HCT116 (cell line): ENCODE measurements around the gene PDE4D. TPM values are rescaled to one million over a fixed set of nuclear protein-coding genes. Genes with fewer than 3 reads are reported as not detected.

ENCODE experiments used
- ATAC-seq: fragments of 200-7000 bp; cut with Tn5 transposase; 2 replicates; pipeline ENCODE4 v1.9.1; 2020; ENCODE audit warnings: mild to moderate bottlenecking, moderate library complexity
- BruUV-seq: library from RNA; stranded (reverse); fragments of 400-500 nt; replicated peaks from 2 replicates; lab custom pipeline; 2021; lab: Mats Ljungman, UMichigan
- CTCF ChIA-PET: fragments of 300-600 bp; sonication (Branson Sonifier 250); formaldehyde crosslinking; loops from one replicate; lab custom pipeline; 2021; ENCODE audit warnings: antibody characterized with exemption; lab: Charles Lee
- POLR2A ChIA-PET: fragments of 300-600, 350-600 bp; sonication (Branson Sonifier 250); formaldehyde crosslinking; loops from one replicate; lab custom pipeline; 2021; ENCODE audit warnings: antibody characterized with exemption; lab: Charles Lee
- RAD21 ChIA-PET, 2 experiments: fragments of 300-600 bp; sonication (Branson Sonifier 250); formaldehyde crosslinking; loops; one replicate each; lab custom pipeline; 2023; ENCODE audit warnings: low total read pairs in 2 of 2; ENCODE audit not compliant: uncharacterized antibody in 2 of 2, unreplicated experiment in 2 of 2, low non-redundant PET in 1 of 2; lab: Charles Lee
- DNase-seq: peaks from one replicate; pipeline ENCODE4 v3.0.0-alpha.2; 2010; ENCODE audit warnings: low read depth, low spot score
- H2AFZ ChIP-seq: fragments of 200-600 bp; shearing (Covaris generic), sonication (generic); 2 replicates; pipeline ENCODE4 v1.6.1; 2017; ENCODE audit warnings: low read depth, mixed run types, mixed read lengths, antibody characterized with exemption, low read length; ENCODE audit not compliant: poor library complexity, severe bottlenecking
- H3K27ac ChIP-seq: 2 replicates; pipeline ENCODE4 v1.5.1; 2012; ENCODE audit warnings: low read depth, low read length
- H3K27me3 ChIP-seq: fragments of 200-600 bp; sonication (generic); 2 replicates; pipeline ENCODE4 v1.6.1; 2016; ENCODE audit warnings: mixed run types, low read length, mixed read lengths; ENCODE audit not compliant: insufficient read depth
- H3K36me3 ChIP-seq, 2 experiments: fragments of 200-500 bp in 1 of 2; fragments of 200-600 bp in 1 of 2; sonication (Bioruptor generic) in 1 of 2; sonication (generic) in 1 of 2; 2 replicates each; pipeline versions ENCODE4 v1.5.1 to v1.6.1; 2014 to 2016; ENCODE audit warnings: low read length in 2 of 2, inconsistent platforms in 1 of 2, mixed read lengths in 1 of 2, mixed run types in 1 of 2; ENCODE audit not compliant: insufficient read depth in 2 of 2, control insufficient read depth in 1 of 2
- H3K4me1 ChIP-seq, 2 experiments: fragments of 200-600 bp in 1 of 2; sonication (generic) in 1 of 2; 2 replicates each; pipeline versions ENCODE4 v1.5.1 to v1.6.1; 2012 to 2017; ENCODE audit warnings: low read length in 2 of 2, inconsistent platforms in 1 of 2, mild to moderate bottlenecking in 1 of 2, mixed read lengths in 1 of 2, mixed run types in 1 of 2, moderate library complexity in 1 of 2; ENCODE audit not compliant: insufficient read depth in 2 of 2, control insufficient read depth in 1 of 2
- H3K4me2 ChIP-seq: fragments of 200-600 bp; sonication (generic); 2 replicates; pipeline ENCODE4 v1.6.1; 2017; ENCODE audit warnings: mixed run types, low read length, mixed read lengths
- H3K4me3 ChIP-seq, 2 experiments: fragments of 200-600 bp in 1 of 2; sonication (generic) in 1 of 2; replicated peaks in 1 of 2; 2 replicates each; pipeline ENCODE4 v1.5.1; 2011 to 2016; ENCODE audit warnings: low read length in 2 of 2, control low read depth in 1 of 2, low read depth in 1 of 2, mild to moderate bottlenecking in 1 of 2, mixed read lengths in 1 of 2, mixed run types in 1 of 2
- H3K79me2 ChIP-seq: fragments of 200-600 bp; sonication (generic); 2 replicates; pipeline ENCODE4 v1.6.1; 2017; ENCODE audit warnings: mild to moderate bottlenecking, mixed run types, low read length, moderate library complexity, mixed read lengths; ENCODE audit not compliant: insufficient read depth
- H3K9ac ChIP-seq: fragments of 200-600 bp; sonication (generic); 2 replicates; pipeline ENCODE4 v1.6.1; 2016; ENCODE audit warnings: low read length, mixed read lengths
- H3K9me2 ChIP-seq: fragments of 200-600 bp; sonication (generic), shearing (Covaris generic); 2 replicates; pipeline ENCODE4 v1.6.1; 2017; ENCODE audit warnings: mixed run types, mild to moderate bottlenecking, moderate library complexity; ENCODE audit not compliant: insufficient read depth
- H3K9me3 ChIP-seq, 2 experiments: fragments of 200-500 bp in 1 of 2; fragments of 200-600 bp in 1 of 2; sonication (Bioruptor generic) in 1 of 2; sonication (generic) in 1 of 2; 2 replicates each; pipeline ENCODE4 v1.6.1; 2014 to 2017; ENCODE audit warnings: low read length in 2 of 2, mixed read lengths in 2 of 2, inconsistent platforms in 1 of 2, low read depth in 1 of 2, mild to moderate bottlenecking in 1 of 2, mixed run types in 1 of 2, moderate library complexity in 1 of 2; ENCODE audit not compliant: control insufficient read depth in 1 of 2, insufficient read depth in 1 of 2
- H4K20me1 ChIP-seq: fragments of 200-600 bp; sonication (generic), shearing (Covaris generic); 2 replicates; pipeline ENCODE4 v1.6.1; 2017; ENCODE audit warnings: mixed run types, mild to moderate bottlenecking, moderate library complexity; ENCODE audit not compliant: insufficient read depth
- CBX3 ChIP-seq: IDR thresholded peaks from 2 replicates; pipeline ENCODE4 v1.6.1; 2012; ENCODE audit warnings: low read depth
- EZH2 ChIP-seq: fragments of 200-600 bp; sonication (generic); IDR thresholded peaks from 2 replicates; pipeline ENCODE4 v1.6.1; 2017; ENCODE audit warnings: antibody characterized with exemption, mixed run types
- EZH2phosphoT487 ChIP-seq: fragments of 200-600 bp; IDR thresholded peaks from 2 replicates; pipeline ENCODE4 v1.6.1; 2018; ENCODE audit warnings: antibody characterized with exemption, borderline replicate concordance
- POLR2AphosphoS5 ChIP-seq: IDR thresholded peaks from 2 replicates; pipeline ENCODE4 v1.6.1; 2011; ENCODE audit warnings: mild to moderate bottlenecking, low read depth, low read length, moderate library complexity
- RAD21 ChIP-seq: IDR thresholded peaks from 2 replicates; pipeline ENCODE4 v1.6.1; 2012; ENCODE audit warnings: low read depth, mild to moderate bottlenecking
- SIN3A ChIP-seq: IDR thresholded peaks from 2 replicates; pipeline ENCODE4 v1.6.1; 2012; ENCODE audit warnings: low read depth
- SP1 ChIP-seq: IDR thresholded peaks from 2 replicates; pipeline ENCODE4 v1.6.1; 2012; ENCODE audit warnings: low read depth
- SRF ChIP-seq: IDR thresholded peaks from 2 replicates; pipeline ENCODE4 v1.6.1; 2012; ENCODE audit warnings: low read depth
- TCF7L2 ChIP-seq: IDR thresholded peaks from 2 replicates; pipeline ENCODE4 v1.7.0; 2011; ENCODE audit warnings: borderline replicate concordance, inconsistent platforms; ENCODE audit not compliant: insufficient read depth, insufficient read length; ENCODE audit errors: extremely low read depth
- YY1 ChIP-seq: IDR thresholded peaks from 2 replicates; pipeline ENCODE4 v1.6.1; 2011; ENCODE audit warnings: low read length, low read depth, moderate library complexity, mild to moderate bottlenecking; ENCODE audit not compliant: insufficient replicate concordance; ENCODE audit errors: extremely low read depth
- ZFX ChIP-seq: fragments of 450-650 bp; IDR thresholded peaks from 2 replicates; pipeline ENCODE4 v1.6.1; 2017
- intact Hi-C: fragments of 100-400 bp; cut with micrococcal nuclease; formaldehyde crosslinking; loops from 2 replicates; pipeline ENCODE4 v1.10.0; 2022
- total RNA-seq: library from RNA; stranded (reverse); gene quantifications from one replicate; pipeline ENCODE4 v1.2.1, GENCODE V29; 2021; ENCODE audit not compliant: unreplicated experiment
- TF ChIP-seq, protein P1 (sequence below): IDR thresholded peaks from 2 replicates; pipeline ENCODE4 v1.6.1; 2012
- TF ChIP-seq, protein P2 (sequence below): IDR thresholded peaks from 2 replicates; pipeline ENCODE4 v1.6.1; 2012; ENCODE audit warnings: low read depth

Gene PDE4D
- total RNA-seq, 1 experiment from 2014 or later: 1.1 TPM

DNA sequence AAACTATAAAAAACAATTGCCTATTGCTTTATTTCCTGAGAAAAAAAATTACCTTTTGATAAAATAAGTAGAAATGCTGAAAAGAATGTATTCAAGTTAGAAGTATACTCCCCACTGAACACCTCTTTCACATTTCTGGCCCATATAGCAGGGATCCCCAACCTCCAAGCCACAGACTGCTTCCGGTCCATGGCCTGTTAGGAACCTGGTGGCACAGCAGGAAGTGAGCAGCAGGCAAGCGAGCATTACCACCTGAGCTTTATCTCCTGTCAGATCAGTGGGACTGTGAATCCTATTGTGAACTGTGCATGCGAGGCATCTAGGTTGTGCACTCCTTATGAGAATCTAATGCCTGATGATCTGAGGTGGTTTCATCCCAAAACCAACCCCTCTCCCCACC, 746.8 kb downstream of the PDE4D start:
- POLR2A ChIA-PET: no interaction called here
- no peak for ATAC-seq

More for the DNA sequence above, 746.8 kb downstream of the PDE4D start:
- H4K20me1 ChIP-seq: no peaks in the 10 kb centered on the region
- no peak overlapping the region for H3K27ac ChIP-seq
- H2AFZ ChIP-seq: no peak overlapping the region
- no peak overlapping the region for H3K4me2 ChIP-seq
- intact Hi-C loops: no loop called here
- H3K27me3 ChIP-seq: peaks cover 11% of the 10 kb centered on the region
- TF ChIP-seq CBX3 (no peak), ZFX (no peak), EZH2phosphoT487 (no peak), EZH2 (no peak), TCF7L2 (no peak), YY1 (no peak), SP1 (no peak), POLR2AphosphoS5 (no peak), SRF (no peak), RAD21 (no peak), SIN3A (no peak)
- TF ChIP-seq, protein P1, sequence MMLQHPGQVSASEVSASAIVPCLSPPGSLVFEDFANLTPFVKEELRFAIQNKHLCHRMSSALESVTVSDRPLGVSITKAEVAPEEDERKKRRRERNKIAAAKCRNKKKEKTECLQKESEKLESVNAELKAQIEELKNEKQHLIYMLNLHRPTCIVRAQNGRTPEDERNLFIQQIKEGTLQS: no peak
- TF ChIP-seq, protein P2, sequence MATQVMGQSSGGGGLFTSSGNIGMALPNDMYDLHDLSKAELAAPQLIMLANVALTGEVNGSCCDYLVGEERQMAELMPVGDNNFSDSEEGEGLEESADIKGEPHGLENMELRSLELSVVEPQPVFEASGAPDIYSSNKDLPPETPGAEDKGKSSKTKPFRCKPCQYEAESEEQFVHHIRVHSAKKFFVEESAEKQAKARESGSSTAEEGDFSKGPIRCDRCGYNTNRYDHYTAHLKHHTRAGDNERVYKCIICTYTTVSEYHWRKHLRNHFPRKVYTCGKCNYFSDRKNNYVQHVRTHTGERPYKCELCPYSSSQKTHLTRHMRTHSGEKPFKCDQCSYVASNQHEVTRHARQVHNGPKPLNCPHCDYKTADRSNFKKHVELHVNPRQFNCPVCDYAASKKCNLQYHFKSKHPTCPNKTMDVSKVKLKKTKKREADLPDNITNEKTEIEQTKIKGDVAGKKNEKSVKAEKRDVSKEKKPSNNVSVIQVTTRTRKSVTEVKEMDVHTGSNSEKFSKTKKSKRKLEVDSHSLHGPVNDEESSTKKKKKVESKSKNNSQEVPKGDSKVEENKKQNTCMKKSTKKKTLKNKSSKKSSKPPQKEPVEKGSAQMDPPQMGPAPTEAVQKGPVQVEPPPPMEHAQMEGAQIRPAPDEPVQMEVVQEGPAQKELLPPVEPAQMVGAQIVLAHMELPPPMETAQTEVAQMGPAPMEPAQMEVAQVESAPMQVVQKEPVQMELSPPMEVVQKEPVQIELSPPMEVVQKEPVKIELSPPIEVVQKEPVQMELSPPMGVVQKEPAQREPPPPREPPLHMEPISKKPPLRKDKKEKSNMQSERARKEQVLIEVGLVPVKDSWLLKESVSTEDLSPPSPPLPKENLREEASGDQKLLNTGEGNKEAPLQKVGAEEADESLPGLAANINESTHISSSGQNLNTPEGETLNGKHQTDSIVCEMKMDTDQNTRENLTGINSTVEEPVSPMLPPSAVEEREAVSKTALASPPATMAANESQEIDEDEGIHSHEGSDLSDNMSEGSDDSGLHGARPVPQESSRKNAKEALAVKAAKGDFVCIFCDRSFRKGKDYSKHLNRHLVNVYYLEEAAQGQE: no peak
- no peaks in the 10 kb centered on the region for H3K36me3 ChIP-seq
- no peaks in the 10 kb centered on the region for H3K79me2 ChIP-seq
- H3K9me2 ChIP-seq: no peaks in the 10 kb centered on the region
- RAD21 ChIA-PET: no interaction called here
- no peak for DNase-seq
- H3K4me1 ChIP-seq: no peaks in the 10 kb centered on the region
- H3K9ac ChIP-seq: no peak overlapping the region
- no peaks in the 10 kb centered on the region for H3K9me3 ChIP-seq
- BruUV-seq: no TSS peak
- H3K4me3 ChIP-seq: no peak overlapping the region
- CTCF ChIA-PET: no interaction called here
